Measurements from ENCODE around the gene IPO8.

- TF ChIP-seq ARNT (IDR thresholded peaks at IDR 0.05) (no peak), L3MBTL2 (conservative IDR thresholded peaks at IDR 0.05) (no peak), ZNF384 (IDR thresholded peaks at IDR 0.05) (no peak), FOXK2 (IDR thresholded peaks at IDR 0.05) (no peak), BHLHE40 (IDR thresholded peaks at IDR 0.05; ENCODE audit: borderline replicate concordance) (no peak), TARDBP (IDR thresholded peaks at IDR 0.05) (no peak), HDGF (IDR thresholded peaks at IDR 0.05; ENCODE audit: borderline replicate concordance) (no peak), NFRKB (IDR thresholded peaks at IDR 0.05) (no peak)
These were observed 82.4 kb downstream of the IPO8 start for GRCh38 chr12:30613119-30613830.
